Activated CD4-positive, alpha-beta T cell treated with anti-CD3 and anti-CD28 coated beads for 1 hour (primary cell): ENCODE results near the gene THRA.
A peak's percentile ranks its signal among the peaks of the same experiment; 100 is the strongest.

Source experiments
- DNase-seq: peaks from one replicate; pipeline ENCODE4 v3.0.0-alpha.2; 2020

THRA gene

DNA sequence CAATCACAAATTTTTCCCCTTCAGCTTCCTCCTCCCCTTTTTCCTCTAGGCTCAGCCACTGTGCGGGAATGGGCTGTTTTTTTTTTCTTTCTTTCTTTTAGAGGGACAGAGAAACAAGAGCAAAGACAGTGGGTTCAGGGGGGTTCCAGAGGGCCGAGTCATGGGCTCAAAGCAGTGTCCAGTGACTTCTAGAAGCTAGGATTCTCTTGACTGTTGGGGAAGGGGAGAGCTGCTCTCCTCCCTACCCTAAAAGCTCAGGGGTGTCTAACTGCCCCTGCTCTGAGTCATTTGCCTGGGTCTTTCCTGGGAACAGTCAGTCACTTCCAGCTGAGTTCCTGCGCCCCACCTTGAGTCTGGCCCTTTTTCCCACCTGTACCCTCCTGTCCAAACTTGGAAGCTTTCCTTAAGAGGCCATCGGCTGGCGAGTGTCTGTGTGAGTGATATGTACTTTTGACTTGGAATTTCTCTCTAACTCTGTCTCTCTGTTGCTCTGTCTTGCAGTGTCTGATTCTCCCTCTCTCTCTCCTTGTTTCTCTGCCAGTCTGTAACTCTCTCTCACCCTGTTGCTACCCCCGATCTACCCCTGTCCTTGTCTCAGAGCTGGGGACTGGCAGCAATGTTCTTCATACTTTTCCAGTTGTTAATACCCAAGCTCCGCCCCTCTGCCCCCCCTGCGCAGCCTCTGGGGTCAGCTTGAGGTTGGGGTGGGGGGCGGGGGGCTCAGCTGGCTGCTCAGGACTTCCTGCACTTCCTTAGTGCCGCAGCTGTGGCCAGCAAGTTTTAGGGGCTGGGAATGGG, 2.4 kb downstream of the THRA start:
- DNase-seq: no peak

DNA sequence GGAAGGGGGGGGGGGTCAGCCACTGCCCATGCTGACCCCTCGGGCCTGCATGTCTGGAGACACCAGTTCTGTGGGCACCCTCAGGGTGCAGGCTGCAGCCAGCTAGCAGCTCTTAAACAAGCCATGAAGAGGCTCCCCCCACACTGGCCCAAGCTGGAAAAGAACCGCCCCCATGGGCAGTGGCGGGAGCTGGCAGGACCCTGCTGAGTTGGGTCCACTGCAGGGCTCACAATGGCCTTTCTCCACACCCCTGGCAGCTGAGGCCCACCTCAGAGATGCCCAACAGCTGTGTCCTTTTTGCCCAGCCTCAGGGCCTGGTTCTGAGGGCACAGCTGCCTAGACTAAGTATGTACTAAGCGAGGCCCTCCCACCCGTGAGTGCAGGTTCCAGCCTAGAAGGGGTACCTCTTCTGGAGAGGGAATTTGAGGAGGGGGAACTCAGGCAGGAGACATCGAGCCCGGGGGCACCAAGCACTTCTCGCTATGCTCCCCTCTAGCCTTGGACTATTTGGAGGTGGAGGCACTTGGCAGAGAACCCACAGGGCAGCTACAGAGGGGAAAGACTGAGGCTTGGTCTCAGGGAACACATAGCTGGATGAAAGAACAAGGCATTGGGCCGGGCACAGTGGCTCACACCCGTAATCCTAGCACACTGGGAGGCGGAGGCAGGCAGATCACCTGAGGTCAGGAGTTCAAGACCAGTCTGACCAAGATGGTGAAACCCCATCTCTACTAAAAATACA, 3.2 kb downstream of the THRA start:
- no peak for DNase-seq

DNA sequence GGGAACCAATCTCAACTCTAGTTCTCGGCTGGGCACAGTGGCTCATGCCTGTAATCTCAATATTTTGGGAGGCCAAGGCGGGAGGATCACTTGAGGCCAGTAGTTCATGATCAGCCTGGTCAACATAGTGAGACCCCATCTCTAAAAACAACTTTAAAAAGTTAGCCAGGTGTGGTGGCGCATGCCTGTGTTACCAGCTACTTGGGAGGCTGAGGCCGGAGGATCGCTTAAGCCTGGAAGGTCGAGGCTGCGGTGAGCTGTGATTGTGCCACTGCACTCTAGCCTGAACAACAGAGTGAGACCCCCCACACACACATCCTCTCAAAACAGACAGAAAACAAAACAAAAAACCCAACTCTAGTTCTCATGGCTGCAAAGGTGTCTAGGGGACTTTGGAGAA, 4.9 kb downstream of the THRA start:
- no peak for DNase-seq

DNA sequence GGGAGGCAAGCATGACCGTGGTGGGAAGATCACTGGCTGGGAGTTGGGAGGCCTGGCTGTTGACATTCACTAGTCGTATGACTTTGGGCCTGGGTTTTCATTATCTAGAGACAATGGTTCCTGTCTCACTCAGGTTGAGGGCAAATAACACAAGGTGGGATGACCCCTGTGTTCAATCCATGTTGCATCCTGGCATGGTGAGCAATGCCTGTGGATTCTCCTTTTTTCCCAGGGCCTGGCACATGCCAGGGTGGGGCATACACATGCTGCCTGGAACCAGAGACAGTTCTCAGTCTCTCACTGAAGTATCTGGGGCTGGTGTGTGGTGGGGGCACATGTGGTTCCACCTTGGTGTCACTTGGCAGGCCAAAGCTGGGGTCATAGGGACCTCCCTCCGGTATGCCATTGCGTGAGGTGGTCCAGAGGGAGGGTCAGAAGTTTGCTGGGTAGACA, 5.4 kb downstream of the THRA start:
- no peak for DNase-seq

DNA sequence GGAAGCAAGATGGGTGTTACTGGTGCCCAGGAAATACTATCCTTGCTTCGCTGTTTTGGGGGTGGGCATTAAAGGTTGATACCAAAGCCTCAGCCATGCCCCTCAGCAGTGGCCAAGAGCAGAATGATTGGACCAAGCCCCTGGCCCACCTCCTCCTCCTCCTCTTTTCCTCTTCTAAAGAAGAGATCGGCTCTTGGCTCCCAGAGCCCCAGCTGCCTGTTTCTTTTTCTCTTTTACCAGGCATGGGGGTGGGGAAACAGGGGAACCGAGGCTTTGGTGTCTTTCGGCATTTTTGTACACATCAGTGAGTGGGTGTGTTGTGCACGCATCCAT, 5.8 kb downstream of the THRA start:
- DNase-seq: no peak

DNA sequence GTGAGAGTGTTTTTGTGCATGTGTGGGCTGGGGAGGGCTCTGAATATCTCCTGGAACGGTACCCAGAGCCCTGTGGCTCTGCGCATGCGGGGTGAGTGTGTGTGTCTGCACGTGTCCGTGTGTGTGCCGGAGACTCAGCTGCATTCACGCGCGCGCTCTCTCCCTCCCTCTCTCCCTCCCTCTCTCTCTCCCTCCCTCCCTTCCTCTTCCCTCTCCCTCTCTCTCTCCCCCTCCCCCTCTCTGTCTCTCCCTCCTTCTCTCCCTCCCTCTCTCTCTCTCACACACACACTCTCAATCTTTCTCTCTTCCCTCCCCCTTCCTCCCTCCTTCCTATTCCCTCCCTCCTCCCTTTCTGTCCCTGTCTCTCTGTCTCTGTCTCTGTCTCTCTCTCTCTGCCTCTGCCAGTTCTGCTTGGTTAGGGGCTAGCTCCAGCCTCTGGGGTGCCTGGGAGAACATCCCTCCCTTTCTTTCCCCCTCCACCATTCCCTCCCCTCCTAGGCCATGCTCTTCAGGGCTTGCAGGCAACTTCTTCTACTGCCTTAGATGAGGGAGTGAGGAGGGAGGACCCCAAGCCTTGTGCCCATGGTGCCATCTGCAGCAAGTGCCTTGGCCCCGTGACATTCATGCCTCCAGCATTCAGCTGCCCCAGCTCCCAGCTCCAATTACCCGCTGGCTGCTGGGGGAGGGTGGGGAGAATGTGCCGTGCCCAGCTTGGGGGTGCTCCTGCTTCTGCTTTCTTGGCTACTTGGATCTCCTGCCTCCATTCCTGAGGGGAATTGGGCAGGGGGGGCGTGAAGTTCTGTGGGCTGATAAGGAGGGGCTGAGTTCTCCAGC, 6.4 kb downstream of the THRA start:
- peak; percentile 63 for DNase-seq

DNA sequence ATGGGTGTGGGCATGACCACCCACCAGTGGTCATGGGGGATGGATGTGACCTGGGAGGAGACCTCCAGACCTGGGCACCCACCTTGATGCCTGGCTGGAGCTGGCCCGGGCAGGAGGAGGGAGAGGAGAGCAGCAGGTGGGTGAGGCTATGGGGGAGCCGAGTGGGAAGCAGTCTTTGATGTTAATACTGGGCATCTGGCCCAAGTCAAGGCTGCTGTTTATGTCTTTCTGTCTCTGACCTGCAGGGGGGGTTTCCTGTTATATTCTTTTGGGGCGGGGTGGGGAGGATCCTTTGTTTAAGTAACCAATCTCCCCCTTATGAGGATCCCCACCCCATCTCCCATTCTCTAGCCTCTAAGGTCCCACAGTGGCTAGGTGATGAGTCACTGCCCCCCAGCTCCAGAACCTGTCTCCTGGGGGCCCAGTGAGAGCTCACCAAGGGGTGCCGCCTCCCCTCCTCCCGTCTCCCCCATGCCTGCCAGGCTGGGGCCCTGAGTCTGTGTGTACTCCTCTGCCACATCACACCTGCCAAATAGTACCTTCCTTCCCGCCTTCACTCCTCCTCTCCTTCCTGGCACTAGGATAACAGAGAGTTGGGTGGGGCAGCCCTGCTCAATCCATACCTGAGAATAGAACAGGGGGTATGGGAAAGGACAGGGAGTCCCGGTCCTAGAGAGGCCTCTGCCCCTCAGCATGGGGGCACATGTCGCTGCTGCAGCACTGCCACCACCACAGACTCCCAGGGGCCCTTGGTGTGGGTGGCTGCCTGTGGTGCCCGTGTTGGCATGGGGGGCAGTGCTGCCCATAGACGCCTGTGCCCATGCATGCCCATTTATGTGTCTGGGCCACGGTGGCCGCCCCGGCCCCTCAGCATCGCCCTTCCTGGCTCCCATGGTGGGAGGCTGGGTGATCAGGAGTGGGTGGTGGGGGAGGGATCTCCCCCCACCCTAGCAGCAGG, 7.3 kb downstream of the THRA start:
- no peak for DNase-seq

DNA sequence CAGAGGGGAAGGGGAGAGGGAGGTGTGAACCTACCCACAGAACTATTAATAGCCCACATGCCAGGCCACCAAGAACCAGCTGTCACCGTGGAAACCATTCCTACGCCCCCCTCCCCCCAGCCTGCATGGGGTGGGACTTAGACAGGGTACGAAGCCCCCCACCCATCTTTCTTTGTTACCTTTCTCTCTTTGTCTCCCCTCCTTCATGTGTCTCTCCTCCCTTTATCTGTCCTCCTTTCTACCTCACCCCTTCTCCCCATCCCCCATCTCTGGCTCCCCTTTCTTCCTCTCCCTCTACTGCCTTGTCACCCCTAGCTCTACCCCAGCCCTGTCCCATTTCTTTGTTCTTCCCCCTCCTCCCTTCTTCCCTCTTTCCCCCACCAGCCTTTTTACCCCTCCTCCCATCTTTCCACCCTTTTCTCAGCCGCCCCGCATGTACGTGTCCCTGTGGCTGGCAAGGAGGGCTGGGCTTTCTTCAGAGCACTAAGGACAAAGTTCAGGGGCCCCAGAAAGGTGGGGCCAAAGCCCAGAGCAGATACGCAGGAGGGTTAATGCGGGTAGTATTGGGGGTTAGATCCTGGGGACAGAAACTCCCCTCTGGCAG, 8.0 kb downstream of the THRA start:
- no peak for DNase-seq

DNA sequence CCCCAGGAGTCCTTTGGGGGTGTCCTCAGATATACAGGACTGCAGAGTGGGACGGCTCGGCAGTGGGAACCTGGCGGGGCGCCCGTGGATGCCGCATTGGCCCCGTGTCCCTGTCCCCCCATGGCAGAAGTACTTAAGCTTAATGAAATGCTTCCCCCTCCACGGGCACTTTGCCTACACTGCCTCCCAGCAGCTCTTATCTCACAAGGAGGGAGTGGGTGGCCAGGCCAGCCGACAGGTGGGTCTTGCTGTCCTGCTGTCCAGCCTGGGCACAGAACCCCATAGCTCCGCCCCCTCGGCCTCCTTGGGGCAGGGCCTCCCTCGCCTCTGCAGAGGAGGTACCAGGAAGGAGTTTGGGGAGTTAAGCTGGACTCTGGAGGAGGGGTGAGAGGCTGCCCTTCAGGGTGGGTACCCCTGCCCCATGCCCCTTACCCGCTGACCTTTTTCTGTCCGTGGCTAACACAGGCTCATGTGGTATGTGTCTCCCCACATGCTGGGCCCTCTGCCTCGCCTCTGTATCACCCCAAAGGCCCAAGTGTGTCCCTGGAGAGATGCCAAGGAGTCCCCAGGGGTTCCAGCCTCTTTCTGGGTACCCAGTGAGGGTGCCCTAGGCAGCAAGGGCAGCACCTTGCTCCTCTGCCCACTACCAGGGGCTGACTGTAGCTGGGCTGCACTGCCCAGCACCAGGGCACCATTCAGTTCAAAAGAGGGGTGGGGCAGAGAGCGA, 8.7 kb downstream of the THRA start:
- DNase-seq: no peak

DNA sequence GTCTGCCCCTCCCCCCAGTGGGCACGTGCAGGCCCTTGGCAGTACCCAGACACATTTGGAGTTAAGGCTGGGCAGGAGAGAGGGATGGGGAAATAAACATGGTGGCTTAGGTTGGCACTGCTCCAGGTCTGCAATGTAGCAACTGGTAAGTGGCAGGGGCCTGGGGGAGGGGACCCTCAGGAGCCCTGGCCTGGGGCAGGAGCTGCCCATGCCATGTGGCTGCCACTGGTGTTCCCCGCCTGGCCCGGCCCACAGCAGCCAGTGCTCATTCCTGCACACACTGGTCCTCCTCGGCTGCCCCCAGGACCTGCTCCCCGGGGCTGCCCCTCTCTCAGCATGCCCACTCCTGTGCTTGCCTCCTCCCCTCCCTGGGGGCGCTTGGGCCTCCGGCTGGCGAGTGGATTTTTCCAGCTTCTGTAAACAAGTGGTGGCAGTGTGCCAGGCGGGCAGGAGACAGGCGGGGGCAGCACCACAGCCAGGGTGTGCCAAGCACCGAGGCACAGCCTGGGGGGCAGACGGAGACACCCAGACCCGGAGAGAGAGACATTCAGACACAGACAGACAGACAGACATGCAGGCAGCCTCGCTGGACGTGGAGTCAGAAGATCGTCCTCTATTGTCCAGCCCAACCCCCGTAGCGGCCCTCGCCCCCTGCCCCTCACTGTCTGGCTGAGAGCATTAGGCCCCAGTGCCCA, 9.4 kb downstream of the THRA start:
- no peak for DNase-seq

DNA sequence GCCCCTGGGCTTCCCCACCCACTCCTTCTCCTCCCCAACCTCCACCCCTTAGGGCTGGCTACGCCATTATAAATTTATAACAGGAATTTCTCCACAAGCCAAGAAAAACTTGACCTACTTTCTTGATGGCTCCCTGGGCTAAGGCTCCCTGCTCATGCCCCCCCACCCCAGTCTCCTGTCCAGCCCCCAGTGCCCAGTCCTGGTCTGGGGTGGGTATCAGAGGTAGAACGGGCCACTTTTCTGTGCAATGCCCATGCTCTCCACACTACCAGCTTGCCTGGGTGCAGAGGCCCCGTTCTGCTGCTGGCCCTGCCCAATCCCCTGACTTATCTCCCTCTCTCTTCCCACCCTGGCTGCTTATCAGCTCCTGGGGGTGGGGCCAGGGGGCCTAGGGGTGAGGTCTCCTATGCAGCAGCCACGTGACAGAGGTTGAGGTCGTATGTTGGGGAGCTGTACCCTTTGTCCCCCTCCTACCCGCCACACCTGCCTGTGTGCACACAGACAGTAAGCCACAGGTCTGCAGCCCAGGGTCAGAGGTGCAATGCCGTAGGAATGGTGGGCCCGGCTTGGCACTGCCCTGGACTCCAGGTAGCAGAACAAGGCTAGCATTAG, 10.1 kb downstream of the THRA start:
- DNase-seq: no peak

DNA sequence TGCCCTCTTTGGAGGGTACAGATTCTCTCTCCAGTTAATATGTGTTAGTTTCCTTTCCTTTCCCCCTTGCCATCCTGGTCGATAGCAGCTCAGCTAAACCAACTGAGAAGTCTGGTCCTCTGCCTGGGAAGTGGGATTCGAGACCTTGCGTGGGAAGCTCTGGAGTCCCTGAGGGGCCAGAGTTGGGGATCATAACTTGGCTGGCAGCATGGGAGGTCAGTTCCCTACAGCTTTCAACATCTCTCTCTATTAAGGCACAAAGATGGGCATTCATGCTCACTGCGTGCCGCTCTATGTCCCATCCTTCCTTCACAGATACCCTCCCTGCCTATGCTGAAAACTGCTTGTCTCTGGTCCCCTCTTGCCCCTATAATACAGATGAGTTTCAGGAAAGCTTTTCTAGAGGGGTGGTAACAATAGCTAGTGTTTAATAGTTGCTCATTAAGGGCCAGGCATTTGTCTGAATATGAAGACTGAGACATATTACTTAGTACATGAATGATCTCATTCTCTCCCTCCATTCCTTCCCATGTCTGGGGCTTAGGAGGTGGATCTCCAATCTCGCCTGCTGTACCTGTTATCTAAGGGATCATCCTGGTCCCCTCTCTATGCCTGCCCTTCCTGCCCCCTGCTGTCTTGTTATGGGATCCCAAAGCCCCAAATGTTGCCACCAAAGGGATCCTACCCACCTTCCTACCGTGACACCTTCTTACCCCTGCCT, 10.8 kb downstream of the THRA start:
- DNase-seq: no peak

DNA sequence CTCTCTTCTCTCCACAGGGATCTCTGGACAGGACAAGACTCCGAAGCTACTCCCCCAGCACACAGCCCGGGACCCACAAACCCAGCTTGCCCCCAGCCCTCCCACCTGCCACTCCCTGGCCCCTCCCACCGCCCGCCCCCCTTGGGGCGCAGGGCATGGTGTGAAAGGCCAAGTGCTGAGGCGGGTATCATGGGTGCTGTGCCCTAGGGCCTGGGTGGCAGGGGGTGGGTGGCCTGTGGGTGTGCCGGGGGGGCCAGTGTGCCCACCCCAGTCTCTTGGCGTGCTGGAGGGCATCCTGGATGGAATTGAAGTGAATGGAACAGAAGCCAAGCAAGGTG, 11.4 kb downstream of the THRA start:
- no peak for DNase-seq

DNA sequence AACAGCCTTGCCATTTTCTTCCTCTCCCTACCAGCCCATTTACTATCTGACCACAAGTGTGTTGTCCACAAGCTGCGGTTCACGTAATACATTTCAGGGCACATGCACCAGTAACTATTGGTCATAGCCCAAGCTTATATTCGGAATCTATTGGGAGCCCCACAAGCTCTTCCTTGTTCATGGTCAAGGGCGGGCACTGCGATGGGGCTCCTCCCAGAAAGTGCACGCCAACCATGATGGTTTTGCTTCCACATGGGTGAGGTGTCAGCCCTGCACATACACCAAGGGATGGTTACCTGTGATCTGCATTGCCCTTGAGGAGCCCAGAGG, 12.1 kb downstream of the THRA start:
- no peak for DNase-seq

DNA sequence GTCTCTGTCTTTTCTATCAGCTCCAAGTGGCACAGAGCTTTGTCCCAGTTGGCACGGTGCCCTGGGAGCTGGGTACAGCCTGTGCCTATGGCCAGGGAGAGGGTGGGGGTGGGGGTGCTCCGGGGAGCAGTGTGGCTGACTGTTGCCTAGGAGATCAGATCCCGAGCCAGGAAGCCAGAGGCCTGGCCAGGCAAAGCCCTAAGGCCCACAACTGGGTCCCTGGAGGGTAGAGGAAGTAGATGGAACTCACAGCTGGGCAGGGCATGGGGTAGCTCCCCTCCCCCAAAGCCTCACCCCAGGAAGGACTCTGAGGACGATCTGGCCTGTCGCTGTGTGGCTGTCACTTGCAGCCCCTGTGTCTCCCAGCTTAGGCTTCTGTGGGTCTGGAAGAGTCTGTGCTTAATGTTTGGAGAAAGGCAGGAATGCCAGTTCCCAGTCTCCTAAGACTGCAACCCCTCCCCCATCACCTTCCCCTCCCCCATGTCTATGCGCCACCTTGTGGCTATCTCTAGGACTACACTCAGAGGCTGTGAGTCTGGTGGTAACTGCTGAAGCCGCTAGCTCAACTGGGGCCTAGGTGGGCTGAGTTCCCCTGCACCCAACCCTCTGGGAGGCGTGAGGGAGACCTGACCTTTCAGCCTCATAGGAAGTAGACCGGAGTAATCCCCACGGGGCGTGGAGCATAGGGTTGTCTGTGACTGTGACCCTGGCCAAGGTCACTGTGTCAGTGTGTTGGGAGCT, 12.6 kb downstream of the THRA start:
- peak; percentile 51 for DNase-seq

DNA sequence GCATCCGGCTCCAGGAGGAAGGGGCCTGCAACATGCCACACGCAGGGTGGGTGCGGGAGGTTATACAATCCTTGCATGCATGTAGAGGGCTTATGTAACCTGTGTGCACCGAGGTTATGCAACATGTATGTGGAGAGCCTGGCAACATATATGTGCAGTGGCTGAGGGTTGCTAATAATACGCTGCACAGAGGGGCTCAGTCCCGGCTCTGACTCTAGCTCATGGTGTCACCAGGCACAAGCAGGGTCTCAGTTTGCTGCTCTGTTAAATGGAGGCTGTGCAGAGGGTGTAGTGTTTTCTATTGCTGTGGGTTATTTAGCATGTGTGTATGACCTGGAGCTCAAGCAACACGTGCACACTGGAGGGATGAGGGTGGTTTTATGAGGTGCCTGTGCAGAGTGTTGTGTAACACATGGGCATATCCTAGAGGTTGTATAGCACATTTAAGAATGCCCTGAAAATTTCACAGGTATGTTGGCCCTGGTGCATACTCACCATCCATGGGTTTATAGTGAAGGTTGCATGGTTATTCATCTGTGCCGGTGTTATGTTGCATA, 13.3 kb downstream of the THRA start:
- DNase-seq: no peak

DNA sequence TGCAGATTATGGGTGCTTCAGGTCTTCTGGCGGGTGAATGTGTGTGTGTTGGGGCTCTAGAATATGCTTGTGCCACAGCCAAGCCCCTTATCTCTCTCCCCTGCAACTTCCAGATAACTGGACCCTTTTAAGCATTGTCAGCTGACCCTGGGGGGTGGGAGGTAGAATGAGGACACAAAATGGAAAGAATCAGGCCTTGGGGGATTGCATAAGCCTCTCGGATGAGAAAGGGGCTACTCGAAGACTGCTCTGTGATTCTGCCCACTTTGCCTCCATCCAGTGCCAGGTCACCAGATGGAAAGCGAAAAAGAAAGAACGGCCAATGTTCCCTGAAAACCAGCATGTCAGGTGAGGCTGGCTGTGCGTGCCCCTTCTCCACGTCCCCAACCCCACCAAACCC, 13.8 kb downstream of the THRA start:
- no peak for DNase-seq

DNA sequence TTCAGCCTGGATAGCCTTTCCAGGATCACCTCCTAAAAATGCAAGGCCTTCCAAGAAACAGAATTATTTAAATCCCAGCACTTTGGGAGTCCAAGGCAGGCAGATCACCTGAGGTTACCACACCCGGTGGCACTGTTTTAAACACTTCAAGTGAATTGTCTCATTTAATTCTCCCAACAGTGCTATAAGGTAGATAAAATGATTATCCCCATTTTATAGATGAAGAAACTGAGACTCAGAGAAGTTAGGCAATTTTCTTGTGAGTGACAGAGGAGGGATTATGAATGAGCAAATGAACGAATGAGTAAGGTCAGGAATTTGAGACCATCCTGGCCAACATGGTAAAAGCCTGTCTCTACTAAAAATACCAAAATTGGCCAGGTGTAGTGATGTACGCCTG, 16.8 kb downstream of the THRA start:
- DNase-seq: no peak

DNA sequence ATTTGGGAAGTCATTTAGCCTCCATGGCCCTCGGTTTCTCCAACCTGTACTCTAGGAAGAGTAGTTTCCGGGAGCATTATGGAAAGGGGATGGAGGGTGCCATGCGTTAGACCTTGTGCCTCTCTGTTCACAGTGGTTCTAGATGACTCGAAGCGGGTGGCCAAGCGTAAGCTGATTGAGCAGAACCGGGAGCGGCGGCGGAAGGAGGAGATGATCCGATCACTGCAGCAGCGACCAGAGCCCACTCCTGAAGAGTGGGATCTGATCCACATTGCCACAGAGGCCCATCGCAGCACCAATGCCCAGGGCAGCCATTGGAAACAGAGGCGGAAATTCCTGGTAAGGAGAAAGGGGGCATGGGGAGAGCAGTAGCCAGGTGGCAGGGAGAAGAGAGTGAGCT, 21.7 kb downstream of the THRA start:
- DNase-seq: no peak
